HG02798 (cell line): Measurements from ENCODE around the gene BCAT1.
A peak's percentile ranks its signal among the peaks of the same experiment; 100 is the strongest.
"Not testable (repeated sequence)": the region's sequence is repeated elsewhere in the genome, so short reads cannot be mapped to it uniquely, and the experiment has no call there.

Experiments used
- ATAC-seq: cut with Tn5 transposase; IDR thresholded peaks from one replicate; pipeline ENCODE4 v1.9.1; 2021; ENCODE audit warnings: mild to moderate bottlenecking; ENCODE audit not compliant: unreplicated experiment, poor library complexity

BCAT1 gene

DNA sequence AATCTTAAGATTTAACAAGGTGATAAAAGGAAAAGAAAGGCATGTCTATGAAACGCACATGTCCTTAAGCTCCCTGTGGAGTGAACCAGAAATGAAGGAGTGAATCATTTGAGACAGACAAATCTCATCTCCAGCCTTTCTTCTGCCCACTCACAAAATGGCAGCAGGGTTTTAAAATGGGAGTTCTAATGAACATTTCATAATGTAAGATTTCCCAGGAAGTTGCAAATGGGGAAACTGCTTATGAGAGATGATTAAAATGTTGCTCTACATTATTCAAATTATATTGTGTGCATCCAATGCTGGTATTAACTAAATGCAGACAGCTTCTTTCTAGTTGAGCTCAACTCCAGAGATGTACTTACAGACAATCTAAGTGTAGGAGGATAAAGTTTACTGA, 76.7 kb downstream of the BCAT1 start:
- no peak for ATAC-seq

DNA sequence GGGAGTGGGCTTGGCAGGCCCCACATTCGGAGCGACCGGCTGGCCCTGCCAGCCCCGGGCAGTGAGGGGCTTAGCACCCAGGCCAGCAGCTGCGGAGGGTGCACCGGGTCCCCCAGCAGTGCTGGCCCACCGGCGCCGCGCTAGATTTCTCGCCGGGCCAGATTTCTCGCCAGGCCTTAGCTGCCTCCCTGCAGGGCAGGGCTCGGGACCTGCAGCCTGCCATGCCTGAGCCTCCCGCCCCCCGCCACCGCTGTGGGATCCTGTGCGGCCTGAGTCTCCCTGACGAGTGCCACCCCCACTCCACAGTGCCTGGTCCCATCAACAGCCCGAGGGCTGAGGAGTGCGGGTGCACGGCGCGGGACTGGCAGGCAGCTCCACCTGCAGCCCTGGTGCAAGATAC, 82.8 kb downstream of the BCAT1 start:
- ATAC-seq = not testable (repeated sequence)

DNA sequence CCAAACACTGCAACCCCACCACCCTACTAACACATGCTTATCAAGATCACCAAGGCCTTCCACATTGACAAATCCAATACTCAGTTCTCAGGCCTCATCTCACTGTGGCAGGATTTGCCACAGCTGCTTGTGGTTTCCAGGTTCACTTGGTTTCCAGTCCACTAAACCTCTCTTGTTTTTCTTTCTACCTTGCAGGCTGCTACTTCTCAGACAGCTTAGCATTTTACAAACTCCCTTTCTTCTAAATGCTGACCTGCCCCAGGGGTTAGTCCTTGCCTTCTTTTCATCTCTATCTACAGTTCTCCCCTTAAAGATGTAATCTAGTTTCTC, 84.1 kb downstream of the BCAT1 start:
- peak; percentile 48 for ATAC-seq

DNA sequence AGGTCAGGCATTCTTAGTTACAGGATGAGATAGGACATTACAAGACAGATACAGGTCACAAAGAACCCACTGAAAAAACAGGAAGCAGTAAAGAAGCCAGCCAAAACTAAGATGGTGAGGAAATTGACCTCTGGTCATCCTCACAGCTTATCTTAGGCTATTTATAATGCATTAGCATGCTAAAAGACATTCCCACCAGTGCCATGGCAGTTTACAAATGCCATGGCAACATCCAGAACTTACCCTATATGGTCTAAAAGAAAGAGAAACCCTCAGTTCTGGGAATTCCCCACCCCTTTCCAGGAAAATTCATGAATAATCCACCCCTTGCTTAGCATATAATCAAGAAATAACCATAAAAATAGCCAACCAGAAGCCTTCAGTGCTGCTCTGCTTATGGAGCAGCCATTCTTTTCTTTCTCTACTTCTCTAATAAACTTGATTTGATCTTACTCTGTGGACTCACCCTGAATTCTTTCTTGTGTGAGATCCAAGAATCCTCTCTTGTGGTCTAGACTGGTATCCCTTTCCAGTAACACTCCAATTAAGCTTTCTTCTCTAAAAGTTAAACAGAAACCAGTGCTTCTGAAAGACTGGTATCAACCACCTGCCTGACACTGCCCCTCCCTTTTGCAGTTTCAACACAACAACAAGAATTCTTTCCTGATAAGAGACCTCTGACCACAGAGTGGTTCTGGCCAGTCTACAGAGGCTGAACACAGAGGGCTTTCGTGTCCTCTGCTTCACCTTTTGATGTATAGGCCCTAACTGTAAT, 86.9 kb downstream of the BCAT1 start:
- ATAC-seq = peak; percentile 91

DNA sequence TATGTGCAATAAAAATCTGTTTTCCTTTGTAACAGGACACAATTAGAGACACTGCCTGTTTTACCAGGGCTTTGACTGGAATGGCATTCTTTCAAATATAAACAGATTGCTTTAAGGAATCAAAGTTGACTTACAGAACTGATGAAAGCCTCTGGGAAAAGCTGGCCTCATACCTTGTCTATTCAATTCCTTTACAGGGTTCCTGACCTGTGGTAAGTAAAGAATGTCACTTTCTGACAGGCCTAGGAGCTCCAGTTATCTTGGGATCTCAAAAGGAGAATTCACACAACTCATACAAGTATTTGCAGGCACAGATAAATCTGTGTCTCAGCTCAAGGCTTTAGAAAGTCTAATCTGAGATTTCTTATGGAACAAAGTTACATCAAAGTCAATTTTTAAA, 88.4 kb downstream of the BCAT1 start:
- no peak for ATAC-seq

DNA sequence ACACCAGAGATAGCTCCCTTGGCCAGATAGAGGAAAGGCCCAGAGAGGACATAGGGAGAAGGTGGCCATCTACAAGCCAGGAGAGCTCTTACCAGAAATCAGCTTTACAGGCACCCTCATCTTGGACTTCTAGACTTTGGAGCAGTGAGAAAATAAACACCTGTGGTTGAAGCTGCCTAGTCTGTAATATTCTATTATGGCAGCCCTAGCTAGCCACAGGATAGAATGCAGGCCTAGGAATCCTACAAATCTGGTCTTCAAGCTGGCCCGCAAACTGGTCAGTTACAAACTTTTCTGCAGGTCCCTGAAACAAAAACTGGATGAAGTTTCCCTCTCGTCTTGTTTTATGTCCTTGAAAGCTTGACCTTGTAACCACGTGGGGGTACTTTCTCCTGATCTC, 92.4 kb downstream of the BCAT1 start:
- no peak for ATAC-seq

DNA sequence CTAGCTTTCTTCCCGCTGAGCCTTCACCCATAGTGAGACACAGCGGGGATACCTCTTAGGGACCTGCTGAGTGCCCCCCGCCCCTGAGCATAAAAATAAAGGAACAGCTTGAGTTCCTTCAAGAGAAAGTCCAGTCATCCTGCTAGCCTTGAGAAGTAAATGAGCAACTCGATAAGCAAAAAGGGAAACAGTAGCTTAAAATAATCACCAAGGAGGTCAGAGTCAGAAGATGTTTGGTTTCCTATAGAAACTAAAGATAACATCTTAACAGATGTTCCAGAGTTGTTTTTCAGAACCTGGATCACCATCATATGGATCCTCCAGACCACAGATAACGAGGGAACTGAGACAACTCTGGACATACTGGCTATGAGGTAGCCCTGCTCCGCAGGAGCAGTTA, 94.0 kb downstream of the BCAT1 start:
- ATAC-seq = no peak

DNA sequence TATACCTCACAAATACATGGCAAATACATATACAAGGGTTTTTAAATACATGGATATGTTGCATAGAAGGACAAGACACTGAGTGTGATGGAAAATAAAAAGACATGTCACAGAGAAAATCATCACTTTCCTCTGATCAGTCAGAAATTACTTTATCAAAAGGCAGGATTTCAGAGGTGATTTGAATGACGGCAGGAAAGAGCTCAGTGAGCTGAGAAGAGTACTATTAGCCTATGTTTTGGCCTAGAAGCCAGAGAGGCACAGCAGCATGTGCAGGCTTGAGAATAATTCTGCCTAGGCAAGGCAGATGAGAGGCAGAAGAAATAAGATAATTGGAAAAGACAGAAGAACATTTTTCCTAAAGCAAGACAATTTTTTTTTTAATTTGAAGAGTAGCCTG, 94.9 kb downstream of the BCAT1 start:
- no peak for ATAC-seq

DNA sequence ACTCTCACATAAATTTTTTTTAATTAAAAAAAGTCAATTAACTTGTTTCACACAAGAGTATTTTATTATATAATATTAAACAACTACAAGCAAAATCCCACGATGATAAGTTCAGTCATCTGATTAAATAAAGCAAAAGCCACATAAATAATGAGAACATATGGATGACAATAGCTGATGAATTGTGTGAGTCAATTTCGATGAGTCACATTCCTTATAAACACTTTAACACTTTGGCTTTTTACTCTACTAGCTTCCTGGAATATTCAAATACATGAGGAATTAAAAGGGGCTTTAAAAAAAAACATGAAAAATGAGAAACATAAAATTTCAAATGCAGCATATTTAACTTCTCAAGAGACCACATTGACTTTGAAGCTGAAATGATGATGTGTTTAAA, 95.3 kb downstream of the BCAT1 start:
- ATAC-seq = no peak

DNA sequence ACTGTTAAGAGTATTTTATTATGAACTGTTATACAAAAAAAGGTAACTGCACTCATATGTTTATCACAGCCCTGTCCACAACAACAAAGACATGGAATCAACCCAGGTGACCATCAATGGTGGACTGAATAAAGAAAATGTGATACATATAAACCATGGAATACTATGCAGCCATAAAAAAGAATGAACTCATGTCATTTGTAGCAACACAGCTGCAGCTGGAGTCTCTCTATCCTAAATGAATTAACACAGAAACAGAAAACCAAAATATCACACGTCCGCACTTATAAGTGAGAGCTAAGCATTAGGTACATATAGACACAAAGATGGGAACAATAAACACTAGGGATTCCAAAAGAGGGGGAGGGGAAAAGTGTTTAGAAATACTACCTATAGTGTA, 95.8 kb downstream of the BCAT1 start:
- no peak for ATAC-seq

DNA sequence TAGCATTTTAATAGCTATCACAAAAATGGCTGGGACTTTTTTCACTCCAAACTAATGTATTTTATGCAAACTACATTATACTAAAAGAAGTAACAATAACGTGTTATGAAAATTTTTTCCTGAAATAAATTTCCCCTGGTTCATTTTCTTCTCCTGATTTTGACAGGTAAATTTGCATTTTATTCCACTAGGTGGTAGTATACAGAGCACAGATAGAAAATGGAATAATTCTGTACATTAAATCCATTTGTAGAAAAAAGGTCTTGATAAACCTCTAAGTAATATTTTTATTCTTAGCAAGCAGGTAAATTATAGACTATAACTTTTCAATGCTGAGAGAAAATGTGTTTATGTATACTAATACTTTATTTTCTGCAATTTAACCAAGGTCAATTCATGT, 96.5 kb downstream of the BCAT1 start:
- no peak for ATAC-seq

DNA sequence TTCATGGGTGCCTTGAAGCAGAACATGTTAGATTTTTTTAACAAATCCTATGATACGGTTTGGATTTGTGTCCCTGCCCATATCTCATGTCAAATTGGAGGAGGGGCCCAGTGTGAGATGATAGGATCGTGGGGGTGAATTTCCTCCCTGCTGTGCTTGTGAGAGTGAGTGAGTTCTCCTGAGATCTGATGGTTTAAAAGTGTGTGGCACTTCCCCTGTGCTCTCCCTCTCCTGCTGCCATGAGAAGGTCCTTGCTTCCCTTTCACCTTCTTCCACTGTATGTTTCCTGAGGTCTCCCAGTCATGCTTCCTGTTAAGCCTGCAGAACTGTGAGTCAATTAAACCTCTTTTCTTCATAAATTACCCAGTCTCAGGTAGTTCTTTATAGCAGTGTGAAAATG, 97.0 kb downstream of the BCAT1 start:
- ATAC-seq = not testable (repeated sequence)

DNA sequence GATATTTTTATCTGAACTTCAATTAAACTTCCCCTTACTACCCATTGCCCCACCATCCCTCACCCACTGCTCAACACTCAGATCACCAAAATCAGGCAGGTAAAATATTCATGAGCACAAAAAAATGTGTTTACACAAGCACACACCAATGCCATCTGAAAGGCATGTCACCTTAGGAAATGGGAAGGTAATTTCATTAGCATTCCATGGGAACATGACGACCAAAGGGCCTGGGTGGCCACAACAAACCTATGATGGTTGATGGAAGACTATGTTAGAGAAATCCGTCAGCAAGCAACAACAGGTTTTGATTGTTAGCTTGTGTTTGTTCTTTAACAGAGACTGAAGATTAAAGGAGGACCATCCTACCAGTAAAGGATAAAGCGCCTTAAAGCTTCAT, 97.6 kb downstream of the BCAT1 start:
- no peak for ATAC-seq

DNA sequence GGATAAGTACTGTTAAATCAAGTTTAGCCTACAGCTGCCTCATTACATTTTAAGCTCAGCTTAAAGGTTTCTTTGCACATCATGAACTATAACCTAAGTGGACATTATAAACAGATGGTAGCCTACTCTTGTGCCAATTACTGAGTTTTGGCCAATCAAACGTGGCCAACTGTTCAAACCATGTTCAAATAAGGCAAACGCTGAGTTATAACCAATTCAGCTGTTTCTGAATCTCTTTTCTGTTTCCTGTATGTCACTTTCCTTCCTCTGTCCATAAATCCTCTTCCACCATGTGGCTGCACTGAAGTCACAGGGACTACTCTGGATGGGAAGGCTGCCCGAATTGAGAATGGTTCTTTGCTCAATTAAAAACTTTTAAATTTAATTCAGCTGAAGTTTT, 98.4 kb downstream of the BCAT1 start:
- no peak for ATAC-seq

DNA sequence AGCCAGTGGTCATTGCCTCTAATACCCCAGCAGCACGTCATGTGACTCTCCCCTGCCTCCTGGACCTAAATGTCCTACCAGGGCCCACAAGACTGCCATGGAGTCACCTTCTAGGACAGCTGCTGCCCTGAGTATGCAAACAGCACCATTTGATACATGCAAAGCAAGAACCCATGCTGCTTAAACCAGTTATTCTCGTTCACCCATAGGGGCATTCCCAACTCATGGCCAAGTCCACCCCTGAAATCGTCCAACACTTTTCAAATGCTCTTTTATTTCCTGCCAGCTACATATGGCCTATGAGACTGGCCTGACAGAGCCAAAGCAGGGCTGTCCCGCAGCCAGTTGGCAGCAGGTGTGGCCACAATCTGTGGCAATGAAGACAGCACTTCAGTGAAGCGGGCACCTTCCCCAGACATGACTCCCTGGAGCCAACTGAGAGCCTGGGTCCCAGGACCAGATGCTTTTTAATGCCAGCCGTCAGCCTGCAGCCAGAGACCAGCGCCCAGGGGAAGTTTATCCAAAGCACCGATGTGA, 99.9 kb downstream of the BCAT1 start:
- ATAC-seq = no peak

DNA sequence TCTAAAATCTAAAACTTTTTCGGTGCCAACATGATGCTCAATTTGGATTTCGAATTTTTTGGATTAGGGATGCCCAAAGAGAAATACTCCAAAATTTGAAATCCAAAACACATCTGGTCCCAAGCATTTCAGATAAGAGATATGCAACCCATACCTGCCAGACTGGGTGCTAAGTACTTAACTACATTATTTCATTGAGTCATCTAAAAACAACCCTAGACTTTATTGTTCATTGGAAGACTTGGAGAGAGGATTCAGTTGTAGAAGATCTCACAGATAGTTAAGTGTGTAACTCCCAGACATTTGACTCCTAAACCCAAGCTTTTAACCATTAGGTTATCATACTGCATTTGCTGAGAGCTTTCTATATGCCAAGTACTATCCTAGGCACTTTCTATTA, 102.2 kb downstream of the BCAT1 start:
- no peak for ATAC-seq

DNA sequence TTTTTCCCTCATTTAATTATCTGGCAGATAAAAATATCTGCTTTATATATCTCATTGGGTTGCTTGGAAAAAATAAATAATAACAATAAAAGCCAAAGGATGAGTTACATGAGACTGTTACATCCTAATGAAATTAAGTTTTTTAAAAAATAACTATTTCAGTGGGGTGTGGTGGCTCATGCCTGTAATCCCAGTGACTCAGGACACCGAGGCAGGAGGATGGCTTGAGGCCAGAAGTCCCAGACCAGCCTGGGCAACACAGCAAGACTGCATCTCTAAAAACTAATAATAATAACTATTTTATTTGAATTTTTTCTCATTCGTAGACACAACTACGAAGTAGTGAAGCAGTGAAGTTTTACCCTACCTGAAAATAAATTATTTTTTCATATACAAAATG, 103.3 kb downstream of the BCAT1 start:
- no peak for ATAC-seq

DNA sequence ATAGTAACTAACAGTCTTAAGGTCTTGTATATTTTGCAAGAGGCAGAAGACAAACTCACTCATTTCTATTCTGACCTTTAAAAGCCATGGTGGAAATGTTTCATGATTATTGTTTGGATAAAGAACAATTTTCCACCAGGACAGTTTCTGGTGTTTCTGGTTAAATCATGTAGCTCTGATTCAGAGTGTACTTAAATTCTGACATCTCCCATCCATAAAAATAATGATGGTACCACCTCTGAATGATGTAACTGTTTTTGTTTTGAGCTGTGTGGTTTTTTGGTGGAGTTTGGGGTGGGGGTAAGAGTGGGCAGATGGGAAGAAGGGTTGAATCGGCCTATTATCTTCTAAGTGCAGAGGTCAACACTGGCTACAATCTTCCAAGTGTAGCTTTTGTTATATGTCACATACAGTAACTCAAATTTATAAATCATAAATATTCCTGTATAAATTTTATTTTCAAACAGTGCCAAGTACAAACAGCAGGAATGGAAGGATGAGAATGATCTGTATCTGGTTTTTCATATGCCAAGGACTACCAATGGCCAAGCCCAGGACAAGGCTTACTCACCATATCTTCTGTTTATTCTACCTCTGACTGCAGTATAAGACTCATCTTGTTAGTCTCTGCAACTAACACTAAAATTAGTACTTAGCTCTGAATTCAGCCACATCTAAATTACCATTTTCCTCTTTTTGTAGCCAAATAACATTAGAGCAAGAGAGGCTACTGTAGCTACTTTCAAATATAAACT, 108.7 kb downstream of the BCAT1 start:
- no peak for ATAC-seq

DNA sequence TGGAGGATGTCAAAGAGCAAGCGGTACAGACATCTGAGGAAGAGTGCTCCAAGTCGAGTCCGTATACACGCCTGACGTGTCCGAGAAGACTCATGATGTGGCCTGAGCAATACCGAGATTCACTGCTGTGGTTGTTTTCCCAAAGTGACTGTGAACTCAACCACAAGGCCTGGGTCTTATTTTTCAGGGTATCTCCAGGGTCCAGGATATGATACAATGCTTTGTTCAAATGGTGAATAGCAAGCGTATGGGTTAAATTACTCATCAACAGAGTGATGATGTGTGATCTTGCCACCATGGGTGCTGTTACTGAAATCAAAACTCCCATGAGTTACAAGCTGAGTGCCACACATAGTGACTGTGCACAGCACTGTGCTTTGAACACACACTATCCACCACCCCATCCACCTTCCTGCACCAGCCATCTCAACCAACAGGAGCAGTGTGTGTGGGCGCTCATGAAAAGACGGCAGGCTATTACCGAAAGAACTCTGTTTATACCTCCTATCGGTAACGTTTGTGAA, 109.6 kb downstream of the BCAT1 start:
- ATAC-seq = peak; percentile 82

DNA sequence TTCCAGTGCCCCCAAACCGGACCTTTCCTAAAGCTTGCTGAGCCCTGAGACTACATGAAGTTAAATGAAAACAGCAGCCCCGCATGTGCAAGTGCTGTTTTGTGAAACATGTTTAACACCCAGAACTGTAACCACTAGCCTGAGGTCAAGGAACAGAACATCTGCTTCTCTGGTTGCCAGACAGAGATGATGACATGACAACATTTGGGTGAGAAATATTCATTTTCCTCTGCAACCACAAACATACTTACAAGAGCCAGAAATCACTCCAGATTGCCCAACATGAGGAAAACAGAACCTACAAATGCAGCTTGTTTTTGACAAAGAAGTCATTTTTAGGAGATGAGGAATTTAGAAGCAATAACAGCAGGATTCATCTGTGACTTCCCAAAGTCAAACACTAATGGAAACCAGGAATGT, 110.4 kb downstream of the BCAT1 start:
- peak; percentile 73 for ATAC-seq

DNA sequence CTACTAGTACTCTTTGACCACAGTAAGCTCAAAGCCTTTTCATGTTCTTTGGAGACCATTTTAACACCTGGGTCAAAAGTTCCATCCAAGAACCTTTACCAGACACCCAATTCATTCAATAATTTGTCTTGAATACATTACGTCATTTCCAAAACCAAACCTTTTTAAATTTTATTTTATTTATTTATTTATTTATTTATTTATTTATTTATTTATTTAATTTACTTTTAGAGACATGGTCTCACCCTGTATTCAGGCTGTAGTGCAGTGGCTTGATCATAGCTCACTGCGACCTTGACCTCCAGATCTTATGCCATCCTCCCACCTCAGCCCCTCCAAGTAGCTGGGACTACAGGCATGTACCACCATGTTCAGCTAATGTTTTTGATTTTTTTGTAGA, 113.5 kb downstream of the BCAT1 start:
- ATAC-seq = no peak

DNA sequence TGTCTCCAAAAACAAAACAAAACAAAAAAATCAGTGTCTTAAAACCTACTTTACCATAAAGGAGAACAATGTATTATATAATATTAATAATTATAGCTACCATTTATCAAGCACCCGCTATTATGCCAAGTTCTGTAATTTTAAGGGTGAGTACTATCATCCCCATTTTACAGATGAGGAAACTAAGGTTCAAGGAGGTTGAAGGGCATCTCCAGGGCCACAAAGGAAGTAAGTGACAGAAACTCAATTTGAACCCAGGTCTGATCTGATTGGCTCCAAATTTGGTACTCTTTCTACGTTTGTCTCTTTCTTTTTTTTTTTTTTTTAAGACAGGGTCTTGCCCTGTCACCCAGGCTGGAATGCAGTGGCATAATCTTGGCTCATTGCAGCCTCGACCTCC, 115.4 kb downstream of the BCAT1 start:
- no peak for ATAC-seq
